Colonic mucosa (tissue), 4 donors: ENCODE measurements around the gene CHST14. TPM values are rescaled to one million over a fixed set of nuclear protein-coding genes. Genes with fewer than 3 reads are reported as not detected.

Experiments
- DNase-seq: peaks from one replicate; pipeline ENCODE4 v3.0.0-alpha.2; 2020
- H3K27ac ChIP-seq: fragments of 200-600 bp; one replicate; pipeline ENCODE4 v1.8.0; 2021
- H3K27me3 ChIP-seq: fragments of 200-600 bp; one replicate; pipeline ENCODE4 v1.8.0; 2021
- H3K36me3 ChIP-seq: fragments of 200-600 bp; one replicate; pipeline ENCODE4 v1.8.0; 2021
- H3K4me1 ChIP-seq: fragments of 200-600 bp; one replicate; pipeline ENCODE4 v1.8.0; 2021; ENCODE audit warnings: mild to moderate bottlenecking
- H3K4me3 ChIP-seq: fragments of 200-600 bp; one replicate; pipeline ENCODE4 v1.8.0; 2021
- H3K9ac ChIP-seq, 2 donors: one replicate each; pipeline ENCODE4 v1.7.0; 2013; ENCODE audit warnings: control low read depth in 2 of 2, low read depth in 2 of 2, low read length in 2 of 2
- H3K9me3 ChIP-seq: fragments of 200-600 bp; one replicate; pipeline ENCODE4 v1.8.0; 2021
- intact Hi-C: fragments of 100-400 bp; cut with DNase I; formaldehyde crosslinking; loops from one replicate; pipeline ENCODE4 v1.14.1; 2022
- total RNA-seq, 2 donors: library from RNA; stranded (reverse); fragmentation: NEBNext Ultra II Directional in 1 of 2; extraction: Animal tissue kit (Norgen Biotek cat#: 25700) in 1 of 2; gene quantifications; one replicate each; pipeline ENCODE4 v1.2.1, GENCODE V29; 2021
- TF ChIP-seq, protein P1 (sequence below): fragments of 200-600 bp; IDR thresholded peaks from one replicate; pipeline ENCODE4 v1.8.0; 2022; ENCODE audit warnings: antibody characterized with exemption, mild to moderate bottlenecking
- donor health status: healthy.
- donor health status: DM: no; HTN: no; CAD: no.
- donor health status: DM: no; HTN: no; CAD: no.

Gene CHST14
- total RNA-seq, 2 donors from 2014 or later, result 3.9 to 4.5 TPM

DNA sequence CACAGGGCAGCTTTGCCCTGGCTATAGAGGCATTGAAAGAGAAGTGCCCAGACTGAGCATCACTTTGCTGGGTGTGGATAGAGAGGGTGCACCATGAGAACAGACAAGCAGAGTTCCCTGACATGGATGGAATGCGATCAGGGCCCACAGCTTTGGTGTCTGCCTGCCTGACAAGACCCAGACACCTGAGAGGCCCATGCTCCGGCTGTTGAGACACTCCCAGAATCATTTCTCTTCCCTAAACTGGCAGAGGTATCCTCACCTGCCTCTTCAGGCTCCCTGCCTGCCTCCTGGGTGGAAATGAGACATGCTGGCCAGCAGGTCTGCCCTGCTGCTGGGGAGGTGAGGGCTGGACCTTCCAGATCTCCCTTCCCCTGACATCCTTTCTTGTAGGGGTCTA is 10.4 kb upstream of the CHST14 start:
- Histone ChIP-seq H3K27ac (no peak overlapping the region), H3K9me3 (no peaks in the 10 kb centered on the region), H3K36me3 (peaks cover 5% of the 10 kb centered on the region), H3K27me3 (no peaks in the 10 kb centered on the region), H3K4me3 (no peak overlapping the region), H3K9ac (no peak overlapping the region), H3K4me1 (no peaks in the 10 kb centered on the region)
- intact Hi-C loops, result no loop called here
- no peak for DNase-seq
- TF ChIP-seq, protein P1, sequence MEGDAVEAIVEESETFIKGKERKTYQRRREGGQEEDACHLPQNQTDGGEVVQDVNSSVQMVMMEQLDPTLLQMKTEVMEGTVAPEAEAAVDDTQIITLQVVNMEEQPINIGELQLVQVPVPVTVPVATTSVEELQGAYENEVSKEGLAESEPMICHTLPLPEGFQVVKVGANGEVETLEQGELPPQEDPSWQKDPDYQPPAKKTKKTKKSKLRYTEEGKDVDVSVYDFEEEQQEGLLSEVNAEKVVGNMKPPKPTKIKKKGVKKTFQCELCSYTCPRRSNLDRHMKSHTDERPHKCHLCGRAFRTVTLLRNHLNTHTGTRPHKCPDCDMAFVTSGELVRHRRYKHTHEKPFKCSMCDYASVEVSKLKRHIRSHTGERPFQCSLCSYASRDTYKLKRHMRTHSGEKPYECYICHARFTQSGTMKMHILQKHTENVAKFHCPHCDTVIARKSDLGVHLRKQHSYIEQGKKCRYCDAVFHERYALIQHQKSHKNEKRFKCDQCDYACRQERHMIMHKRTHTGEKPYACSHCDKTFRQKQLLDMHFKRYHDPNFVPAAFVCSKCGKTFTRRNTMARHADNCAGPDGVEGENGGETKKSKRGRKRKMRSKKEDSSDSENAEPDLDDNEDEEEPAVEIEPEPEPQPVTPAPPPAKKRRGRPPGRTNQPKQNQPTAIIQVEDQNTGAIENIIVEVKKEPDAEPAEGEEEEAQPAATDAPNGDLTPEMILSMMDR, result no peak

DNA sequence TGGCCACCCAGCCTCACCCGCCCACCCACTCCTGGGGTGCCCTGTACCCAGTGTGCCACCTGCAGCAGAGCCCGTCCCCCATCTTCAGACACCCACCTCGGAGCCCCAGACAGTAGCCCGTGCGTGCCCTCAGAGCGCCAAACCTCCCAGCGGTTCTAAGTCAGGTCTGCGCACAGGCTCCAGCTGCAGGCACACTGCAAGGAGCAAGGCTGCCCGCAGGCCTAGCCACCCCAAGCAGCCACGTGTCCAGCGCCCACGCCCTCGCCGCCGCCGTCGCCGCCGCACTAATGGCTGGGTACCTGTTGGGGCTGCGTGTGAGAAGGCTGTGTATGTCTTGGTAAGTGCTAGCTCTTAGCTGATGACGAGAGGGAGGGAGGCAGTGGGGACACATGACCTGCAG is 8.8 kb upstream of the CHST14 start:
- no peaks in the 10 kb centered on the region for H3K4me1 ChIP-seq
- intact Hi-C loops, result no loop called here
- no peaks in the 10 kb centered on the region for H3K27me3 ChIP-seq
- TF ChIP-seq, protein P1, result no peak
- H3K9ac ChIP-seq, result no peak overlapping the region
- H3K9me3 ChIP-seq, result no peaks in the 10 kb centered on the region
- H3K36me3 ChIP-seq, result peaks cover 5% of the 10 kb centered on the region
- H3K4me3 ChIP-seq, result no peak overlapping the region
- DNase-seq, result no peak
- H3K27ac ChIP-seq, result no peak overlapping the region

DNA sequence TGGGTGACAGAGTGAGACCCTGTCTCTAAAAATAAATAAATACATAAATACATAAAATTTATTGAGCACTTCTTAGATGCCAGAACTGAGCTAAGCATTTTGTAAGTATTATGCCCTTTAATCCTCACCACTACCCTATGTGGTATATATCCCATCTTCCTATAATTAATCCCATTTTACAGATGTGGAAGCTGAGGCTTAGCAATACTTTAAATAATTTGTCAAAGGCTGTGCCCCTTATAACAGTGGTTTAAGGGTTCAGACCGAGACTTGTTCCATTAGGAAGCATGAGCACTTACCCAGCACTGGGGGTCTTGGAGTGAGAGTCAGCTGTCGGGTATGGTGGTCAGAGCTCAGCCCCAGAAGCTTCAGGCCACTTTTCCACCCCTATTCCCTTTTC is 7.5 kb upstream of the CHST14 start:
- no peak for DNase-seq
- H3K9me3 ChIP-seq, result no peaks in the 10 kb centered on the region
- peaks cover 5% of the 10 kb centered on the region for H3K36me3 ChIP-seq
- H3K27me3 ChIP-seq, result no peaks in the 10 kb centered on the region
- no peak overlapping the region for H3K27ac ChIP-seq
- intact Hi-C loops, result no loop called here
- no peak overlapping the region for H3K9ac ChIP-seq
- no peaks in the 10 kb centered on the region for H3K4me1 ChIP-seq
- H3K4me3 ChIP-seq, result no peak overlapping the region
- TF ChIP-seq, protein P1, result no peak

DNA sequence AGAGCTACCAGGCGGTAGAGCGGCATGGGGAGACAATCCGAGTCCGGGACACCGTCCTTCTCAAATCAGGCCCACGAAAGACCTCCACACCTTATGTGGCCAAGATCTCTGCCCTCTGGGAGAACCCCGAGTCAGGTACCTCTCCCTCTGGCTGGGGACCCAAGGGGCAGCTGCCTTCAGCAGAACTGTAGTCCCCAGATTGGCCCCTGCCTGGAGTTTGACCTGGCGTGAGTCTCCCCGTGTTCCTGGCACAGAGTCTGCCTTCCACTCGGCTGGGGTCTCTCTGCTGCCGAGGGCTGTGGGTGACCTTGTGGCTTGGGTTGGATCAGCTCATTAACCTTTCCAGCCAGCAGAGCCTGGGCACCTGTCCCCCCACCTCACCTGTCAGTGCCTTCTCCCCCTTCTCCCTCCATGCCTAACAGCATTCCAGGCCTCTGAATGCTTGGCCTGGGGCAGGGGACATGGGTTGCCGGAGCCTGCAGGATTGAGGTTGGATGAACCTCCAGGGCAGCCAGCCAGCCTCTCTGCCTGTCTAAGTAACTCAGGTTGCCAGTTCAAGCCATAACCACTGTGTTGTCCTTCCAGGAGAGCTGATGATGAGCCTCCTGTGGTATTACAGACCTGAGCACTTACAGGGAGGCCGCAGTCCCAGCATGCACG is 6.8 kb upstream of the CHST14 start:
- no peak overlapping the region for H3K27ac ChIP-seq
- no peaks in the 10 kb centered on the region for H3K27me3 ChIP-seq
- intact Hi-C loops, result no loop called here
- no peak for DNase-seq
- peaks cover 5% of the 10 kb centered on the region for H3K36me3 ChIP-seq
- TF ChIP-seq, protein P1, result no peak
- no peak overlapping the region for H3K4me3 ChIP-seq
- no peak overlapping the region for H3K9ac ChIP-seq
- H3K4me1 ChIP-seq, result no peaks in the 10 kb centered on the region
- no peaks in the 10 kb centered on the region for H3K9me3 ChIP-seq

DNA sequence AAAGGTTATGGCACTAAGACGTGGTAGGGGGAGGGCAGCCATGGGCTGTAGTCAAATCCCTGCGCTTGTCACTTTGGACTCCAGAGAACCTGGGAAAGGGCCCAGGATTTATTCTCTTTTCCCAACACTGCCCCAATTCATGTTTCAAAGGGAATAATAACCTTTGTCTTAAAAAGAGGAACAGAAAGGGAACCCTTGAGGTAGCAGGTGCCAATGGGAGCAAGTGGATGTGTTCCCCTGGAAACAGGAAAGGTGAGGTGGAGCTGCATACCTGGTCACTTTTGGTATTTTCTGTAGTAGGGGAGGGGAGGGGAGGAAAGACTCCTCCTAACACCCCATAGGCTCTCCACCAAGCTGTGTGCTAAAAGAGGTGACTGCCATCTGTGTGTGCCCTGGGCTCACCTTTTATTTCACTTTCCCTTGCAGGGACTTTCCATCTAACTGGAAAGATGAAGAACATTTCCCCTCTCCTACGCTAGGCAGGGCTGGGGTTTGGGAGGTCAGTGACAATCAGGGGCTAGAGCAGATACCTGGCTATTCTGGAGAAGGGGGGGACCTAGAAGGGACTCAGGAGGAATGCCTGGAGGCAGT is 6.1 kb upstream of the CHST14 start:
- H3K4me3 ChIP-seq, result no peak overlapping the region
- TF ChIP-seq, protein P1, result no peak
- no peaks in the 10 kb centered on the region for H3K9me3 ChIP-seq
- DNase-seq, result no peak
- intact Hi-C loops, result no loop called here
- H3K9ac ChIP-seq, result no peak overlapping the region
- no peaks in the 10 kb centered on the region for H3K4me1 ChIP-seq
- H3K27ac ChIP-seq, result no peak overlapping the region
- peaks cover 5% of the 10 kb centered on the region for H3K36me3 ChIP-seq
- no peaks in the 10 kb centered on the region for H3K27me3 ChIP-seq
